CD4-positive, alpha-beta T cell treated with Interleukin-21 for 1 hour (primary cell): Measurements from ENCODE around the gene DIAPH2.

Source experiments
- DNase-seq: peaks from one replicate; pipeline ENCODE4 v3.0.0-alpha.2; 2020

The DIAPH2 gene

GRCh38 chrX:97522307-97522706 is 837.7 kb downstream of the DIAPH2 start:
- no peak for DNase-seq

GRCh38 chrX:97524340-97524739 is 839.7 kb downstream of the DIAPH2 start:
- no peak for DNase-seq

GRCh38 chrX:97524997-97525396 is 840.4 kb downstream of the DIAPH2 start:
- DNase-seq, result no peak

- DNase-seq, result no peak
Observed at GRCh38 chrX:97525981-97526380, 841.3 kb downstream of the DIAPH2 start.

GRCh38 chrX:97527725-97528124 is 843.1 kb downstream of the DIAPH2 start:
- DNase-seq, result no peak

- DNase-seq, result no peak
Observed at GRCh38 chrX:97529536-97530200, 845.0 kb downstream of the DIAPH2 start.

- DNase-seq, result no peak
Observed at GRCh38 chrX:97531825-97532224, 847.2 kb downstream of the DIAPH2 start.

GRCh38 chrX:97538745-97539144 is 854.1 kb downstream of the DIAPH2 start:
- DNase-seq, result no peak

GRCh38 chrX:97539970-97540519 is 855.4 kb downstream of the DIAPH2 start:
- DNase-seq, result no peak

GRCh38 chrX:97547877-97548578 is 863.4 kb downstream of the DIAPH2 start:
- DNase-seq, result no peak

GRCh38 chrX:97551821-97552220 is 867.2 kb downstream of the DIAPH2 start:
- DNase-seq, result no peak

- no peak for DNase-seq
Observed at GRCh38 chrX:97553833-97554232, 869.2 kb downstream of the DIAPH2 start.

- no peak for DNase-seq
Observed at GRCh38 chrX:97556359-97556758, 871.7 kb downstream of the DIAPH2 start.

- peak; percentile 62 for DNase-seq
Observed at GRCh38 chrX:97563531-97564133, 879.0 kb downstream of the DIAPH2 start.

- DNase-seq, result no peak
Observed at GRCh38 chrX:97564496-97564895, 879.9 kb downstream of the DIAPH2 start.

GRCh38 chrX:97587171-97587570 is 902.5 kb downstream of the DIAPH2 start:
- no peak for DNase-seq

GRCh38 chrX:97594646-97595224 is 910.1 kb downstream of the DIAPH2 start:
- DNase-seq, result no peak

GRCh38 chrX:97597954-97598353 is 913.3 kb downstream of the DIAPH2 start:
- DNase-seq, result peak; percentile 11

- DNase-seq, result no peak
Observed at GRCh38 chrX:97602465-97603258, 918.0 kb downstream of the DIAPH2 start.

GRCh38 chrX:97605271-97605670 is 920.6 kb downstream of the DIAPH2 start:
- no peak for DNase-seq

GRCh38 chrX:97609357-97609756 is 924.7 kb downstream of the DIAPH2 start:
- no peak for DNase-seq

GRCh38 chrX:97609938-97610337 is 925.3 kb downstream of the DIAPH2 start:
- DNase-seq, result no peak
